K562 (cell line): ENCODE results near the gene SHTN1. TPM values are rescaled to one million over a fixed set of nuclear protein-coding genes. Genes with fewer than 3 reads are reported as not detected.
A peak's percentile ranks its signal among the peaks of the same experiment; 100 is the strongest.

Experiments used
- ATAC-seq: fragments of 200-7000 bp; cut with Tn5 transposase; 3 replicates; pipeline ENCODE4 v1.9.1; 2020; ENCODE audit warnings: moderate library complexity
- BruUV-seq: library from RNA; stranded (reverse); fragments of 400-500 nt; replicated peaks from 2 replicates; lab custom pipeline; 2021; lab: Mats Ljungman, UMichigan
- CTCF ChIA-PET: fragments of 300-600 bp; formaldehyde crosslinking; extraction: SDS; loops from one replicate; lab custom pipeline; 2021; ENCODE audit warnings: low intra/inter-chr PET ratio; lab: Yijun Ruan, JAX
- POLR2A ChIA-PET: fragments of 300-600, 350-650 bp; sonication (Branson Sonifier 250); formaldehyde crosslinking; extraction: SDS; loops from one replicate; lab custom pipeline; 2021; ENCODE audit warnings: antibody characterized with exemption, inconsistent platforms; lab: Yijun Ruan, JAX
- DNase-seq, 4 experiments: peaks; one replicate each; pipeline versions ENCODE4 v3.0.0 to v3.0.0-alpha.2; 2011 to 2018; ENCODE audit warnings: low spot score in 3 of 4, mixed read lengths in 3 of 4; ENCODE audit errors: extremely low read depth in 1 of 4
- FAIRE-seq: peaks from 2 replicates; lab custom pipeline; 2011; peaks lifted over from hg19 to GRCh38; lab: Jason Lieb, UNC
- H2AFZ ChIP-seq: 2 replicates; pipeline ENCODE4 v1.6.0; 2011; ENCODE audit warnings: low read depth, low read length, control low read depth, inconsistent platforms
- H3K27ac ChIP-seq: fragments of 200-600 bp; 3 replicates; pipeline ENCODE4 v1.8.0; 2011; ENCODE audit warnings: low read depth, mild to moderate bottlenecking, control low read depth, inconsistent platforms, low read length, moderate library complexity, mixed read lengths; ENCODE audit errors: extremely low read depth
- H3K27me3 ChIP-seq, 2 experiments: fragments of 300-600 bp in 1 of 2; 2 replicates in 1 of 2; 3 replicates in 1 of 2; pipeline versions ENCODE4 v1.6.0 to v1.8.0; 2011; ENCODE audit warnings: inconsistent platforms in 2 of 2, low read length in 2 of 2, mild to moderate bottlenecking in 1 of 2, mixed read lengths in 1 of 2, moderate library complexity in 1 of 2; ENCODE audit not compliant: control insufficient read depth in 2 of 2, insufficient read depth in 2 of 2
- H3K36me3 ChIP-seq: fragments of 300-600 bp; 3 replicates; pipeline ENCODE4 v1.8.0; 2011; ENCODE audit warnings: mild to moderate bottlenecking, low read length, inconsistent platforms; ENCODE audit not compliant: control insufficient read depth, insufficient read depth
- H3K4me1 ChIP-seq, 2 experiments: fragments of 200-600 bp in 1 of 2; replicated peaks in 1 of 2; 2 replicates in 1 of 2; 3 replicates in 1 of 2; pipeline versions ENCODE4 v1.5.1 to v1.8.0; 2011; ENCODE audit warnings: inconsistent platforms in 2 of 2, low read length in 2 of 2, mild to moderate bottlenecking in 1 of 2, mixed read lengths in 1 of 2, moderate library complexity in 1 of 2; ENCODE audit not compliant: control insufficient read depth in 2 of 2, insufficient read depth in 2 of 2
- H3K4me2 ChIP-seq: 2 replicates; pipeline ENCODE4 v1.6.1; 2011; ENCODE audit warnings: low read length, control low read depth, inconsistent platforms, mixed read lengths; ENCODE audit not compliant: insufficient read depth
- H3K4me3 ChIP-seq: fragments of 200-600 bp; sonication (generic), shearing (Covaris generic); 2 replicates; pipeline ENCODE4 v1.5.1; 2016; ENCODE audit warnings: control low read depth, inconsistent platforms
- H3K79me2 ChIP-seq: fragments of 200-600 bp; 3 replicates; pipeline ENCODE4 v1.8.0; 2011; ENCODE audit warnings: low read length, inconsistent platforms; ENCODE audit not compliant: control insufficient read depth, insufficient read depth
- H3K9ac ChIP-seq, 2 experiments: 2 replicates each; pipeline versions ENCODE4 v1.6.0 to v1.6.1; 2011; ENCODE audit warnings: low read depth in 2 of 2, low read length in 2 of 2, control low read depth in 1 of 2, inconsistent platforms in 1 of 2, mild to moderate bottlenecking in 1 of 2, mixed read lengths in 1 of 2; ENCODE audit not compliant: insufficient read depth in 1 of 2
- H3K9me1 ChIP-seq: one replicate; pipeline ENCODE4 v1.6.0; 2011; ENCODE audit warnings: inconsistent platforms, mild to moderate bottlenecking, low read length, moderate library complexity; ENCODE audit not compliant: control insufficient read depth, insufficient read depth
- H3K9me3 ChIP-seq: replicated peaks from 2 replicates; pipeline ENCODE4 v1.5.1; 2011; ENCODE audit warnings: low read depth, low read length, inconsistent platforms; ENCODE audit not compliant: control insufficient read depth, insufficient read depth
- H4K20me1 ChIP-seq: replicated peaks from 2 replicates; pipeline ENCODE4 v1.6.1; 2011; ENCODE audit warnings: low read length, inconsistent platforms, mixed read lengths; ENCODE audit not compliant: control insufficient read depth, insufficient read depth
- CCAR2 ChIP-seq: fragments of 200-400 bp; formaldehyde crosslinking; IDR thresholded peaks from 2 replicates; pipeline ENCODE4 v1.6.1; 2017; ENCODE audit warnings: mild to moderate bottlenecking, low read depth, low read length
- ETV1 ChIP-seq: fragments of 450-650 bp; conservative IDR thresholded peaks from 2 replicates; pipeline ENCODE4 v1.6.1; 2016; ENCODE audit warnings: missing genetic modification characterization, control low read depth, low read depth, missing compliant biosample characterization
- GATAD2A ChIP-seq: fragments of 450-650 bp; IDR thresholded peaks from 2 replicates; pipeline ENCODE4 v1.6.1; 2017
- KDM1A ChIP-seq, 2 experiments: fragments of 450-650 bp; IDR thresholded peaks; 2 replicates each; pipeline ENCODE4 v1.6.1; 2016; ENCODE audit warnings: mild to moderate bottlenecking in 2 of 2
- SPI1 ChIP-seq: IDR thresholded peaks from 2 replicates; pipeline ENCODE4 v1.6.1; 2011; ENCODE audit warnings: low read depth, low read length, control low read depth, borderline replicate concordance
- WGBS: fragments of 100-300 bp; shearing (Covaris generic); methylation state at CpG from one replicate; pipeline ENCODE4 v1.1.6; 2016; ENCODE audit warnings: low coverage, mixed read lengths; ENCODE audit not compliant: insufficient coverage; ENCODE audit errors: missing lambda C conversion rate; 5-methylcytosine and 5-hydroxymethylcytosine counted together
- in situ Hi-C: fragments of 300-500 bp; cut with MboI; formaldehyde crosslinking; loops from 4 replicates; pipeline ENCODE4 v1.15.0; 2018; ENCODE audit warnings: inconsistent platforms, mixed read lengths
- intact Hi-C: fragments of 100-400 bp; cut with micrococcal nuclease; formaldehyde crosslinking; loops from 2 replicates; pipeline ENCODE4 v1.14.2; 2022
- polyA plus RNA-seq, 8 experiments: library from polyadenylated mRNA; depleted of rRNA in 4 of 8; stranded (reverse) in 5 of 8; unstranded in 3 of 8; fragments of >200 nt; fragmentation: Nextera tagmentation in 2 of 8; fragmentation: Illumina TruSeq in 1 of 8; extraction: Ambion mirVana in 2 of 8; extraction: Trizol in 1 of 8; gene quantifications; 2 replicates each; pipeline versions ENCODE4 v1.2.1 to v1.2.3, GENCODE V29; 2011 to 2014; ENCODE audit warnings: inconsistent platforms in 1 of 8, missing spikeins in 1 of 8
- total RNA-seq, 7 experiments: library from RNA; depleted of rRNA in 6 of 7; stranded (reverse); fragments of >200 nt in 6 of 7; fragmentation: Illumina TruSeq in 2 of 7; extraction: Trizol in 2 of 7; gene quantifications; 2 replicates each; pipeline versions ENCODE4 v1.2.1 to v1.2.3, GENCODE V29; 2011 to 2021; ENCODE audit warnings: low replicate concordance in 1 of 7

The SHTN1 gene
- total and polyA plus RNA-seq, 9 of the 15 experiments (the other 6 are each of a cell fraction or from before 2014, with no cell fraction given), result 5.4 to 21.3 (median 13.3) TPM

GRCh38 chr10:116848944-116849247 is 156.1 kb downstream of the SHTN1 start (continued):
- TF ChIP-seq ETV1 (tag), result no peak

- H3K4me2 ChIP-seq, result no peak overlapping the region
- H3K4me3 ChIP-seq, result no peak overlapping the region
- no peaks in the 10 kb centered on the region for H3K36me3 ChIP-seq
- CTCF ChIA-PET, result no interaction called here
- H2AFZ ChIP-seq, result no peak overlapping the region
- peaks cover 0 to 3% of the 10 kb centered on the region in 2 experiments; a peak in 2 of 5 replicates for H3K4me1 ChIP-seq
- no peaks in the 10 kb centered on the region for H3K79me2 ChIP-seq
- in situ Hi-C loops, result no loop called here
- no peaks in the 10 kb centered on the region for H3K9me3 ChIP-seq
- DNase-seq, result no peak
- no peaks in the 10 kb centered on the region; the same call in 1 of the 2 replicates for H4K20me1 ChIP-seq
- FAIRE-seq, result no peak
- H3K9ac ChIP-seq, result no peak overlapping the region
- TF ChIP-seq KDM1A (IDR thresholded peaks at IDR 0.05), result no peak
- peak; percentile 92 for TF ChIP-seq SPI1
- TF ChIP-seq CCAR2, result no peak
- no peak for TF ChIP-seq GATAD2A
- TF ChIP-seq, all 486 proteins: peak for 1
- intact Hi-C loops, result no loop called here
- no peaks in the 10 kb centered on the region for H3K9me1 ChIP-seq
- peaks cover 7 to 42% of the 10 kb centered on the region in 2 experiments for H3K27me3 ChIP-seq
- no peak for ATAC-seq
- no peak overlapping the region for H3K27ac ChIP-seq
- POLR2A ChIA-PET, result interaction anchor here (0.6 kb wide), 1 partner anchor 12 kb away, joined by 3 read pairs; no protein-coding TSS in a partner anchor
- WGBS, result 4% methylated on average over 16 of the region's 17 CpGs
- no TSS peak for BruUV-seq
Measured at GRCh38 chr10:116848032-116848943, 156.7 kb downstream of the SHTN1 start.
